Measurements from ENCODE around the gene DCC. TPM values are rescaled to one million over a fixed set of nuclear protein-coding genes. Genes with fewer than 3 reads are reported as not detected.
A peak's percentile ranks its signal among the peaks of the same experiment; 100 is the strongest.

The DCC gene
- total and polyA plus RNA-seq, 2 of the 8 experiments (the other 6 are each of a cell fraction or from before 2014, with no cell fraction given), result 0.14 to 1.4 TPM

- TF ChIP-seq CHD7 (IDR thresholded peaks at IDR 0.05; ENCODE audit: insufficient replicate concordance, low read length), result no peak
- TF ChIP-seq HDAC2 (IDR thresholded peaks at IDR 0.05; ENCODE audit: borderline replicate concordance in 1 of 2, low read depth in 2 of 2, low read length in 2 of 2), result no peak
- TF ChIP-seq SIN3A (conservative IDR thresholded peaks at IDR 0.05 in 1 of 2, IDR thresholded peaks at IDR 0.05 in 1 of 2; ENCODE audit: low read depth in 1 of 2, low read length in 2 of 2), result no peak
- TF ChIP-seq CREB1 (IDR thresholded peaks at IDR 0.05), result peak; percentile 9; the same call in 1 of the 2 replicates
- TF ChIP-seq BRCA1 (IDR thresholded peaks at IDR 0.05; ENCODE audit: low read depth, low read length), result no peak
Observed at GRCh38 chr18:52341608-52342381, 1.8 kb downstream of the DCC start (continued).

Measured in H1 (cell line).